Jurkat, Clone E6-1 (cell line): ENCODE measurements around the gene SLC1A2.

ENCODE experiments used
- DNase-seq: peaks from one replicate; pipeline ENCODE4 v3.0.0-alpha.2; 2011; ENCODE audit warnings: low read depth, low spot score
- H3K4me3 ChIP-seq: 2 replicates; pipeline ENCODE4 v1.5.1; 2011; ENCODE audit warnings: mild to moderate bottlenecking, low read length, control low read depth, moderate library complexity

SLC1A2 gene

DNA sequence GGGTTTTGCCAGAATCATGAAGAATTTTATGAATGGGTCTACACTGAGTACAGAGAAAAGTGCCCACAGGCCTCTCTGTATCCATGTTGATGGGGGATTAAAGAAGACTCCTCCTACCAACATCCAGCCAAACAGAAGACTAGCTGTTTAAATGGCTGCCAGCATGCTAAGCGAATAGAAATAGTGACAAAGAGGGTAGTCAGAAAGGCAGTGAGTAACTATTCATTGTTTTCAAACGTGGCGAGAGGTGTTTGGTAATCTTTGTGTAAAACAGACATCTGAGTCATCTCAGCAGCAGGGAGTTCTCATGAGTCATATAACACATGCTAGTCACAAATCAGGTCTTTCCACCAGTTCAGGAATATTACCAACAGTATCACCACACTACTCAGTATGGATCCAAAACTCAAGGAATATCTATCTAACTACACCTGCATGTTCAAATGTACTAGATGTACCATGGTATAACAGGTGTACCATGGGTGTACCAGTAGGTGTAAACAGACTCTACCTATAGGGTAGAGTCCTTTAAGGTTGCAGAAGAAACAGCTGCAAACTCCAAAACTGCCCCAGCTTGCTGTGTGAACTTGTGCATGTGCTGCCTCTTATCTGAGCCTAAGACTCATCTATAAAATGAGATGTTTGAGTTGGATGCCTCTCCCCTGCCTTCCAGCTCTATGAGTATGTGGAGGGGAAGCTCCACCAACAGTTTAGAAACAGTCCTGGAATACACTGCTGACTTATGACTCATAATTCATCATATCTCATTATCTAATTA lies 82.0 kb downstream of the SLC1A2 start:
- H3K4me3 ChIP-seq, result no peak overlapping the region
- no peak for DNase-seq

DNA sequence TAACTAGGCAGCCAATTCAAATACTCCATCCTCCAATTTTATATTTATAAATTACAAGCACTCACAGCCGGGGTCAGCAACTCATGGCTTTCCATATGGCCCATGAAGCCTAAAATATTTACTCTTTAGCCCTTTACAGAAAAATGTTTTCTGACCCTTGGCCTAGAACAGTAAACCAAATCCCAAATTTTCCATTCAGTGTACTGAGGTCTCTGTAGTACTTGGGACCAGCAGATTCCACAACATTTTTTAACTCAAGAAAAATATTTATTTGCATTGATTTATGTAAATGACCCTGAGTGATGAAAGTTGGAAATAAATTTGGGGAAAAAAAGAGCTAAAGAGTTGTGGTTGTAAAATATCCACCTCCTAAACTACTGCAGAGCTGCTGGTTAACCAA lies 82.6 kb downstream of the SLC1A2 start:
- no peak overlapping the region for H3K4me3 ChIP-seq
- DNase-seq, result no peak

DNA sequence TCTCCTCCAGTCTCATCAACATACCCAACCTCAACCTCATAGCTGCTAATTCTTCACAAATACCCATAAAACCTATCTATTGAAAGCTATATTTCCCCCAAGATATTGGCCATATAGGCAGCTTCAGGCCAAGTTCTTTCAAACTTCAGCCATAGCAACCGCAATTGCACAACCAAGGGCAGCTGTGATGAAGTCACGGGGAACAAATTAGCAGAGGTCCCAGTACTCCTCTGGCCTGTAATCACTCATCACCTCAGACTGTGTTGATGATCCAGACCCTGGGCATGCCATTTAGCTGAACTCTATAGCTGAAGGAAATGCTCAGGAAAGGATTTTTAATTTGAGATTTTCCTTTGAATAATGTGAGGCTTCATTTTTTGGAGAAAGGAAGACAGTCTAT lies 84.1 kb downstream of the SLC1A2 start:
- DNase-seq, result no peak
- H3K4me3 ChIP-seq, result no peak overlapping the region

DNA sequence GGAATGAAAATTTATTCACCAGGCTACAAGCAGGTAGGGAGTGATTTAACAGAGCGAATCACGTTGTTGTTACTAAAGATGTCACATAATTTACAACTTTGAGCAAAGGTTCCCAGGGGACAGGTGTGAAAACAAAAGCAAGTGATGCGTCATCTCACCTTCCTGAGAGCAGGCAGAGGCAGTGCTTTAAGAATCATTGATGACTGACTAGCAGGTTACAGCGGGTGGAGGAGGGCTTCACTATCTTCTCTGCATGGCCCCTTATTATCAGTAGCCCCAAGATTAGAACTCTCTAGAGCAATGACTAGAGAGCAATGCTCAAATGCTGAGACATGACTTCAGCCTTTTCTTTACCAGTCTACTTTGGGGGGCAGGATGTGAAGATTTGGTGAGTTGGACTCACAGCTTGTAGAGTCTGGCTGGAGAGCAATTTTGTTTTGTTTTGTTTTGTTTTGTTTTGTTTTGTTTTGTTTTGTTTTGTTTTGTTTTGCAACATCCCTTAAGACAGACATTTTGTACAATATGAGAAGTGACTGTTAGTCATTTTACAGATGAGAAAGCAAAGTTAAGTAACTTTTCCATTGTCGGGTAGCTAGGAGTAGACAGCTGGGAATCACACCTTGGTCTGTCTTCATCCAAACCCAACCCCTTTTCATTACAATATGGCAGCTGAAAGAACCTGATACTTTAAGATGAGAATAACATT lies 84.8 kb downstream of the SLC1A2 start:
- DNase-seq, result no peak
- no peak overlapping the region for H3K4me3 ChIP-seq

DNA sequence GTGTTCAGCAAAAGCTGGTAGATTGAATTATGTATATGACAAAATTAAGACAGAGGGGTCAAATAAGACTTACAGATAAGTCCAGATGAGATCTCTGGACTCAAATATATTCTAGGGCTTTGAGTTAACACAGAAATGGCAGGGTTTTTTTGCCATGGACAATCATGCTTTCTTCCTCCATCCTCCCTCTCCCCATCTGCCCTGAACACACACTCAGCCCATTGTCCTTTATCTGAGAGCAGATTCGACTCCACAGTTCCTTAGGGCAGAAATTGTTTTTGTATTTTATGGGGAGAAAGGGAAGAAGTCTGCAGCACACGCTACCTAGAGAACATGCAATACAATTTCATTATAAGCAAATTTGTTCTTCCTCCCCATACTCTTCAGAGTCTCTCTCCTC lies 86.8 kb downstream of the SLC1A2 start:
- DNase-seq, result no peak

DNA sequence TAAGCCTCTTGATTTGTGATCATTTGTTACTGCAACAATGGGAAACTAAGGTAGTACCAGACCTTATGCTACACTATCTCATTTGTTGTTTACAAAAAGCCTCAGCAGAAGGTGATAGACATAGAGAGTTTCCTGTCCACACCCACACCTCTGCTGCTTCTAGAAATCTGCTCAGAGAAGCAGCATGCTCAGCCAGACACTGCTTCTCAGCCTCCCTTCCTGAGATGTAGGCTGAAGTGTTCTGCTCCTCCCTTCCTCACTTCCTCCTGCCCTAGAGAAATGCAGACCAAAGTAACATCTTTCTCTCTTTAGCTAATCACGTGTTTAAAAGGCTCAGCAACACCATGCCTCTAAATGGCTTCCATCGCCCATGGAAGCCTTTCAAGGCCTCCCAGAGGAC lies 88.4 kb downstream of the SLC1A2 start:
- peak; percentile 20 for DNase-seq

More for the DNA sequence above, 86.8 kb downstream of the SLC1A2 start:
- H3K4me3 ChIP-seq, result no peak overlapping the region

DNA sequence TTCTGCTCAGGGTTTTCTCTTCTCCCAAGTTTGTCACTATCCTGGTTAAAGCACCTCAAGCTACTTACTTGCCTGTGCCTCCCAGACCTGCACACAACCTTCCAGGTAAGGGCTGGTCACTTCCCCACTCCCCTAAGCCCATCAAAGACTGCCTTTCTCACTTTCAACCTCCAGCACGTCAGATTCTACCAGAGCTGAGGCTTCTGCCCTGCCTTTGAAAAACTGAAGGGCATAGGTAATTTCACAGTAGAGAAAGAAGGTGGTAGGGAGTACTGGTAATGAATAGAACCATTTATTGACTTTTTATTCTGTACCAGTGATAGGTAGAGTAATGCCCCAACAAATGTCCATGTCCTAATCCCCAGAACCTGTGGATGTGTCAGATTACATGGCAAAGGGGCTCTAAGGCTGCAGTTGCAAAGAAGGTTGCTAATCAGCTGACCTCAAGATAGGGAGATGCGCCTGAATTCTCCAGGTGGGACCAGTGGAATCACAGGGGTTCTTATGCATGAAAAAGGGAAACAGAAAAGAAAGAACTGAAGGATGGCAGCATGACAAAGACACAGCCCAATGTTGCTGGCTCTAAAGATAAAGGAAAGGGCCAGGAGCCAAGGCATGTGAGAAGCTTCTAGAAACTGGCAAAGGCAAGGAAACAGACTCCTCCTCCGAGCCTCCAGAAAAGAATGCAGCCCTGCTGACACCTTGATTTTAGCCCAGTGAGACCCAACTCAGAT lies 89.0 kb downstream of the SLC1A2 start:
- DNase-seq, result no peak
- no peak overlapping the region for H3K4me3 ChIP-seq

More for the DNA sequence above, 88.4 kb downstream of the SLC1A2 start:
- no peak overlapping the region for H3K4me3 ChIP-seq

DNA sequence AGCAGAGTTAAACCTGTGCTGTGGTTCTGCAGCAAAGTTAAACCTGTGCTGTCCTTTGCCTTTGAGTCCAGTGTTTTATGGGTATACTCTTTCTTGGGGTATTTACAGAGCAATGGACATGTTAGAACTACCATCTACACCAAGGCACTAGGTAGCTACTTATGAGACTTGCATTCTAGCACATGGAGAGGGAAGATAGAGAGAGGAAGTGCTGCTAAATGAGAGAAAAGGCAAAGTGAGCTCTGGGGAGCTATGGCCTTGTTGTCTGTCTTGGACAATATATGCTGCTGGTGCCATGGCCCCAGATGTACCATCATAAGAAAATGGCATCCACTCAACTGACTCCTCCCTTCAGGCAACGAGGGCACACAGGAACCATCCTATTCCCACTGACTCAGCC lies 91.5 kb downstream of the SLC1A2 start:
- no peak for DNase-seq
- H3K4me3 ChIP-seq, result no peak overlapping the region

DNA sequence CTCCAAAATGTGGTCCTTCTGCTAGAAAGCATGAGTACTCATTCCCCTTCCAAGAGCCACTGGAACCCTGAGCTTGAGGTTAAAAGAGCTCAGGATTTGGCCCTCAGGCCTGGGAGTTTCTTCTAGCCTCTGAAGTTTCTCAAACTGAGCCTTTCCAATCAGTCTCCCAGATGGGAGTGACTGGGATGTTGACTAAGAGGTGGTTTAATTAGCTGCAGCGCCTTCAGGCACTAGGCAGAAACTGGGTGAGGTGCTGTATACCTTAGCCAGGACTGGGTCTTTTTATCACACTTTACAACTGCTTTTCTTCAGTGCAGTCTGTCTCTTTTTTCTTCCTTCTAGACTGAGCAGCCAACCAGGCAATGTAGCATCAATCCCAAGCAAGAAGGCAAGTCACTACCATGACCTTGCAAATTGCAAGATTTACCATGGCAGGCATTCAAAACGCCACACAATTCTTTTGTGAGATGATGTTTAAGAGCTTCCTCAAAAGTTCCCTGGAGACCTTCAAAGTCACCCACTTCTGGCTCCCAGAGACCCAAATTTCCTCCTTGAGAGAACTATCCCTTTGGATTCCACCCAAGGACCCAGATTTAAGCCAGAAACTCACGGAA lies 93.0 kb downstream of the SLC1A2 start:
- no peak overlapping the region for H3K4me3 ChIP-seq
- no peak for DNase-seq

DNA sequence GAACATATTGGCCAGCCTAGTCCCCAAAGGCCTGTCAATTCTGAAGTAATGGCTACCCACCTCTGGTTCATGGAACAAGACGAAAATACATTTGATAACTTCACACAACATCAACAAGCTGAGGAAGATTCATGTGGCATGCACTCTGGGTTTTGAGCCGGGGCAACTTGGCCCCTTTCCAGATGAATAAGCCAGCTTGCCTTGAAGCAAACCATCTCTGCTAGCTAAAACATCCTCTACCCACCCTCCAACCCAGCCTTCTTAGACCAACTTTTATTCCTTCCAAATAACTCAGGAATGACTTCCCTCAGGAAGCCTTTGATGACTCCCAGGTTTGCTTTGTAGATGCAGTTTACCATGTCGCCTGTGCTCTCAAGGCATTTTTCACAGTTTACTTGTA lies 94.4 kb downstream of the SLC1A2 start:
- no peak for DNase-seq

DNA sequence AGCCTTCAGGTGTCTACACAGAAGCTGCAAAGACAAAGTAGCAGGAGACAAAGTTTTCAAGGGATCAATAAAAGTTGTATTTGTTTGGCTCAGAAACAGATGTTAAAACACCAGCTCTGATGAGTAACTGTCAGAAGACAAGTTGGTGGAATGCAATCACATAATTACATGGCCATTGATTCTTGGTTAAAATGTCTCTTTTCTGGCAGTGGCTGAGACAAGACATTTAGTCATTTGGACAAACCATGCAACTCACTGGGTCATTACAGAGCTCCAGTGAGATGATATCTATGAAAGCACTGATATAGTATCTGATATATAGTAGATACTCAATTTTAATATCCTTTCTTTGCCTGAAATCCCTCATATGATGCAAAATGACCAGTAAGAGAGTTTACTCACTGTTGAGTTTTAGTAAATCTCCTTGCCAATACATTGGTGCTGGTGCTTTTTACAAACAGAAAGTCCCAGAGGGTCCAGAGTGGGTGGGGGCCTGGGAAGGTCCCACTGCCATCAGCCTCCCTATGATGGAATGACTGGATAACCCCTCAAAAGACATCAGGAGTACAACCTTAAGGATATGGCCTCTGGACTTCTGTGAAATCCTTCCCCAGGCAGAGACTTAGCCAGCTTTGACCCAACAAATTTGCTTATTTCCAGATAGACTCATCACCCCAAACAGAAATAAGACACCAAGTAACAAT lies 95.0 kb downstream of the SLC1A2 start:
- no peak for DNase-seq
- no peak overlapping the region for H3K4me3 ChIP-seq

More for the DNA sequence above, 94.4 kb downstream of the SLC1A2 start:
- no peak overlapping the region for H3K4me3 ChIP-seq

DNA sequence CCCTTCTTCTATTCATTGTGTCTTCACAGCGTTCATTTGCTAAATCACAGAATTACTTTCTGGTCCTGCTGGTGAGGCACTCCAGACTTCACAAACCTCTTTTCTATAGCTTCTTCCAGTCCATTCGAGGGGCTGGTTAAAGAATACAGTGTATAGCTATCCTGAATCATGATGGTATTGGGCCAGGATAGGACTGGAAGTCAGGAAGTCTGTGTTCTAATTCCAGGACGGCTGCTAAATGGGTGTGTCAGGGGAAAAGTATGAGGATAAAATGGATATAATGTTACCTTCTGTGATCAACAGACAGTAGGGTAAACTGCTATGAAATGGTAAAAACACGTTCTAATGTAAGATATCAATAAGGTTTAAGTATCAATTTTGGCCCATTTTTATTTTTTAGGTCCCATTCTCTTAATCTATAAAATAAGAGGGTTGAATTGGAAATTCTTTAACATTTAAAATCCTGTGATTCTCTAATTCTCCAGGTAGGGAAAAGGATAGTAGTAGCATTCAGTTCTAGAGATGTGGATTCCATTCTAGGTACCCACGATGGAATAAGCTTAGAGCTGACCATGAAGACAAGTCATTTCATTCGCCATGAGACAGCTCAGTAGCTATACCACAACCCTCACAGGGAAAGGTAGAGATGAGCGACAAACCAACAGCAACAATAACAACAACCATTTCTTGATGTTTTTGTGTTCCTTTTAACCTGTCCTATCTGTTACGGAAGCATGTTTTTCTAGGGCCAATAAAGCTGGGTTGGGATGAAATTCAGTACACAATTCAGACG lies 96.1 kb downstream of the SLC1A2 start:
- no peak for DNase-seq
- H3K4me3 ChIP-seq, result no peak overlapping the region

DNA sequence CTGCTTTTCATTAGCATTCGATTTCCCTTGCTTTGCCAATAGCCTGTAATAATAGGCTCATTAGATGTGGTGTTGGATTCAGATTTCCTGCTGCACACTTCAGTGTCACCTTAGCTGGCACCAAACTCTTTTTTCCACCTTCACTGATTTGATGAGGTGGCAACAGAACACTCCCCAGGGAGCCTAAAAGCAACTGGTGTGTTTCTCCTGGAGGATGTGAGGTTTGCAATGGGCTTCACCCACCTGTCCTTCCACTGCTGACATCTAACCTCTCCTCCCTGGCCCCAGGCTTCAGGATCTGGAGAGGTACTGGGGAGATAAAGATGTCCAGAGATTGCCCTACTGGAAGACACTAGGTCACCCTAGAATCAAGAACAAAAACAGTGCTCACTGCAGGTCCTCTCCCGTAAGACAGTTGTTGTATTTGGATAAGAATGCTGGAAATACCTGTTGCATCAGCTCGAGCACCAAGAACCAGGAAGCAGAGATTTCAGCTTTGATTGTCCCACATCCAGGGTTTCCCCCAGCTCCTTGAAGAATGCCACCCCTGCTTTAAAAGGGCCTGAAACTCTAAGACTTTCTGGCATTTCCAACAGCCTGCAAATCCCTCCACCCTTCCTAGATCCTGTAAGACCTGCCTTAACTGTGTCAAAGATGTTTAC lies 96.9 kb downstream of the SLC1A2 start:
- no peak for DNase-seq
- H3K4me3 ChIP-seq, result no peak overlapping the region

DNA sequence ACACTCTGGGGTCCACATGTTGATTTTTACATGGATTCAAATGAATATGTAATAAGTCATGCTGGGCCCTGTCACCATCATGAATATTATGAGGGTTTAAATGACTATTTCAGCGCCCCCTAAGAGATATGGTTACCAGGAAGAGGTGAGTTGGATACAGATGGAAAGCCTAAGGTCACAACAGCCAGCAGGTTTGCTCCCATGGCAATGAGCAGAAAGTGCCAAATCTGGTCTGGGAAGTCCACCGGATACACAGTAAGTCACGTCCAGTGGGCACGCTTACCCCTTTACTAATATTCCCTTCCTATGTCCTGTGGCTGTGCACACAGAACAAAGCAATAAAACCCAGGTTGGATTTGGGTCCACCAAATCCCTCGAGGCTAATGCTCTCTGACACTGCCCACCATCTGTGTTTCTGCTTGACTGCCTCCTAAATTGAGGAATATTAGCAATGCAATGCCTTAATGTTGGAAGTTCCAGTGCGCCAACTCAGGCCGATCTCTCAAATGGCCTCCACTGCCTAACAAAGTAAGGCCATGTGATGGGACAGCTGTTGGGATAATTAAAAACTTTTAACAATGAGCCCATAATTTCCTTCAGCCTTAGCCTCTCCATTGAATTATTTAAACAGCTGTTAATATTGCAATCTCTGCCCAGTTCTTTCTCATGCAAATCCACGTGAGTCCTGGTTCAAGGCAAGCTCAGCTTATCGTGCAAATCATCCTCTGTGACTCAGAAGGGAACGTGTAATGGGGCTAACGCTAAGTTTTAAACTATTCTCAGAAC lies 97.6 kb downstream of the SLC1A2 start:
- DNase-seq, result no peak
- H3K4me3 ChIP-seq, result no peak overlapping the region

DNA sequence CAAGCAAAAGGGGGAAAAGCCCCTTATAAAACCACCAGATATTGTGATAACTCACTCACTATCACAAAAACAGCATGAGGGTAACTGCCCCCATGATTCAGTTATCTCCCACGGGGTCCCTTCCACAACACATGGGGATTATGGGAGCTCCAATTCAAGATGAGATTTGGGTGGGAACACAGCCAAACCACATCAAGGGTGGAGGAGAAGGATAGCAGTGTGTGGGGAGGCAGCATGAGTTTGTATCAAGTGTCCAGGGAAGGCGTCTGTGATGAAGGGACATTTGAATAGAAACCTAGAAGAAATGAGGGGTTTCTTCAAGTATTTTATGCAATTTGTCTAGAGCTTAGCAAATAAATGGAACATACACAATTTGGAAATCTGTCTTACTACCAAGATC lies 98.2 kb downstream of the SLC1A2 start:
- no peak overlapping the region for H3K4me3 ChIP-seq

DNA sequence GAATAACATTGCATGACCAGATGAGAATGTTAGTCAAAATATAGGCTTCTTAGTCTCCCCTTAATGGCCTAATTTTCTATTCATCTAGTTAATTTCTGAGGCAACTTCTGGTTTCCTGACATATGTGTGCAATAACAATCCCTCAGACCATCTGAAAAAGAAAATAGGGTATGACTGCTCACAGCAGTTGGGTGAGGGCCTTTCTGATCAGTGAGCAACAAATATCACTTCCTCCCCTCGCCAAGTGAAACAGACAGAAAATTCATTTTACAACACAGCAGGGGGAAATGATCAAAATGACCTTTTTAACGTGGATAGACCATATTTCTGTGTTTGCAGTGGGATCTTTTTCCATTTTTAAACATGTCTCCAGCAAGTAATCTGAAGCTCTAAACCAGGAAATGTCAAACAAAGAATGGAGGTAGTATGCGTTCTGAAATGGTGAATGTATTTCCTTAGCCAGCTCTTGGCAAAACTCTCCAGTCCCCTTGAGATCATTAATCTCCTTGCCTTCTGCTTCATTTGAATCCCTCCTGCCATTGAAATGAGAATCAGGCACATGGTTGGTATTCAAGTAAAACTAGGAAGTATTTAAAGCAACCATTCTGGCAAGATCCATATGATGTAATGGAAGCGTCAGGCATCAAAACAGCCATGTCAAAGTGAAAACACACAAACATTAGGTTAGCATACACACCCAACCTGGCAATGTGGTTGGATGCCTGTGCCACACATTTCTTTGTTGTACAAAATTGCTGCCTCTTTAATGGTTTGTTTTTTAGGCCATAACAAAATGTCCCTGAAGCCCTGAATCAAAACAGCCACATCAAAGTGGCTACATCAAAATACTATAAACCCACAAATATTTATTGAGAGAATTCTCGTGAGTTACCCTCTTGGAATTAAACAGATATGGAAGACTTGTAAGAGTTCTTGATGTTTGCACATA lies 100.1 kb downstream of the SLC1A2 start:
- no peak overlapping the region for H3K4me3 ChIP-seq
- DNase-seq, result no peak

More for the DNA sequence above, 98.2 kb downstream of the SLC1A2 start:
- DNase-seq, result no peak
